GM21717 (cell line): ENCODE data around the gene SNX20.
A peak's percentile ranks its signal among the peaks of the same experiment; 100 is the strongest.

ENCODE experiments used
- ATAC-seq: cut with Tn5 transposase; IDR thresholded peaks from one replicate; pipeline ENCODE4 v1.9.1; 2021; ENCODE audit warnings: mild to moderate bottlenecking, moderate library complexity; ENCODE audit not compliant: unreplicated experiment

The SNX20 gene

GRCh38 chr16:50683689-50684374 lies 2.7 kb upstream of the SNX20 start:
- peak; percentile 67 for ATAC-seq

GRCh38 chr16:50680556-50680893 lies 587 bp downstream of the SNX20 start:
- no peak for ATAC-seq

GRCh38 chr16:50679676-50680555 lies 1.2 kb downstream of the SNX20 start:
- no peak for ATAC-seq

GRCh38 chr16:50679266-50679665 lies 1.8 kb downstream of the SNX20 start:
- ATAC-seq, result no peak

DNA sequence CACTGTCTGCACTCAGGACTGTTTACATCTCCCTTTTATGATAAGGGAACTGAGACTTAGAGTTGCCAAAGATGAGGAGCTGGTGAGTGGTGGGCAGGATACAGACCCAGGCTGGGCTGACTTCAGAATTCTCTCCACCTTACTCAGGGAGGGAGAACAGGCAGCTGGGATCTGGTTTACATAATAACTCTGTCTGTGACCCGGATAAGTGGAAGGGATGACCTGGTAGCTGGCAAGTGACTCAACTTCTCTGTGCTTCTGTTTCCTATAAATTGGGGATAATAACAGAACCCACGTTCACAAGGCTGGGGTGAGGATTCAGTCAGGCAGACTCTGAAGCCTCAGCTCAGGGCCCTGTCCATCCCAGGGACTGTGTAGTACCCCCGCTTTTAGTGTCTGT lies 2.6 kb downstream of the SNX20 start:
- ATAC-seq, result no peak

GRCh38 chr16:50677351-50677750 lies 3.8 kb downstream of the SNX20 start:
- no peak for ATAC-seq

GRCh38 chr16:50676684-50677225 lies 4.4 kb downstream of the SNX20 start:
- ATAC-seq, result no peak

- ATAC-seq, result no peak
Observed at GRCh38 chr16:50675686-50676610, 5.2 kb downstream of the SNX20 start.

GRCh38 chr16:50674831-50675230 lies 6.3 kb downstream of the SNX20 start:
- no peak for ATAC-seq

DNA sequence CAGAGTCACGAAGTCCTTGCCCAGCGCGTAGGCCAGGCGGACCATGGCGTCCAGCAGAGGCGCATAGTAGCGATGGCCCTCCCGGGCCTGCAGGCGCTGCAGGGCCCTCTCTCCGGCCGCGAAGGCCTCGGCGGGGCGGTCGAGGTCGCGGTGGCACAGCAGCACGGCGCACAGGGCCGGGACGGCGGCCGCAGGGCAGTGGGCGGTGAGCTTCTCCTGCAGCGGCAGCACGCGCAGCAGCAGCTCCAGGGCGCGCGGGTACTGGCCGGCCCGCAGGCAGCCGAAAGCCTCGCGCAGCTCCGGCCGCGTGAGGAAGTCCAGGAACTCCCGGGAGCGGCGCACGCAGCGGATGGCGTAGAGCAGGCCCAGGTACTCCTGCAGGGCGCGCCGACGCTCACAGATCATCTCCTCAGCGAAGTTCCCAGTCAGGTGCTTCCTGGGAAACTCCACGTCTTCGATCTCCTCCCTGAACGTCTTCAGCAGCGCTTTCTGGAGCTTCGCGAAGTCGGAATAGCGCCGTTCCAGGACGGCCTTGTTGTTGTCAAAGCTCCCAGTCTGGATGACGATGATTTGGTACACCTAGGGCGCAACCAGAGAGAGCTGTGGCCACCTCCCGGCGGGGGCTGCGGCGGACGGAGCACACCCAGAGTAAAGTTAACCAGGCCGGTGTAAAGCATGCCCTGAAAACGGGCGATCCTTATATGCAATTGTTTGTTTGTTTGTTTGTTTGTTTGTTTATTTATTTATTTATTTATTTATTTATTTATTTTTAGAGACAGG lies 7.4 kb downstream of the SNX20 start:
- no peak for ATAC-seq

DNA sequence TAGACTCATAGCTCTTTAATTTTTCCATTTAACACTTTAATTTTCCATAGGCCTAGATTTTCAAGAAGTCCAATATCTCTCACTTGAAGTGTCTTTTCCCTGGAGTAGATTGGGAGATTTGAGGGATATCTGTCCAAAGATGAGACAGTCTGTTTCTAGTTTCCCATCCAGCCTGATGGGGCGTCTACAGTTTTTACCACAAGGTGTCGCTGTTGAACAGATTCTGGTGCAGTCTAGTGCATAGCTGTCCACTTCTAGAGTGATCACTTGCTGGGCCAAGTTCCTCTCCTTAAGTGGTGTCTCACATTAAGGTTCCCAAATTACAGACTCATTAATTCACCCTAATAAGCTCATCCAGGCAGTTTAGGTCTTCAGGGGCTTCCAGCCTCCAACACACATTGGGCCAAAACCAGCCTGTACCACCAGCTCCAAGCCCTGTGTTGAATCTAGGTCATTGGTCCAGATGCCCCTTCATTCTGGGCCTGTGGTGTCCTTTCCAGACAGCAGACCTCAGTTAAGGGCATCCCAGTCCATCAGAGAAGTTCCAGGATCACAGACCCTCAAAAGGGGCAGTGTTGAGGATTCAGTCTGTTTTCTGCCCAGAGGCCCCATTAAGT lies 9.4 kb downstream of the SNX20 start:
- no peak for ATAC-seq

DNA sequence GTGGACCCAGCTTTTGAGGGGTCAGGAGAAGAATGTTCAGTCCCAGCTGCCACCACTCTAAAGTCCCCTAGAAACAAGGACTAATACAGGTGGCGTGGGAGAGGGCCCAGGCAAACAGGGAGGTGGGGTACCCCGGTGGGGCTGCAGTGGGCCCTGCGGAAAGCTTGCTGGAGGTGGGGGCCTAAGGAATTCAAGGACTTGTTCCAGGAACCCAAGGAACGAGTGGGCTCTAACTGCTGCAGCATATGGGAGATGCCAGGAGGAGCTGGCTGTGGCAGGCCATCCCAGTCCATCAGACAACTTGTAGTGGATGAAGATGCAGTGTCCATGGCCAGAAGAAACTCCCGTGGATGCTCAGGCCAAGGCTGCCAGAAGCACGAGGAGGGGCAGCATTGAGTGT lies 10.6 kb downstream of the SNX20 start:
- ATAC-seq, result no peak

DNA sequence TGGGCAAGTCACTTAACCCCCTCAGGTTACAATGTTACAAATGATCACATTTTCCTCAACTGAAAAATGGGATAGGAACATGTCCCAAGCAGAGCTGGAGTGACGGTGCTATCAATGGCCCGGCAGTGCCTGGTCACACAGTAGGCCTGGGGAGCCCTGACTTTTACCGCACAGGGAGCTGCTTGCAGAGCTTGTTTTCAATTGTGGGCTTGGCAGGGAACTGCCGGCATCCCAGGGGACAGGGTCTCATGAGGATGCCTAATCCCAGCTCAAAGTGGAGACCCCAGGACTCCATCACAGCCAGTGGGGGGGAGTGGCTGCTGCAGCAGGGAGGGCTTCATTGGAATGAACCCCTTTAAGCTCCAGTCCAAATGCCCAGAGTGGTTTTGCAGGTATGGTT lies 11.4 kb downstream of the SNX20 start:
- ATAC-seq, result no peak

- ATAC-seq, result no peak
Observed at GRCh38 chr16:50668368-50669008, 12.6 kb downstream of the SNX20 start.

DNA sequence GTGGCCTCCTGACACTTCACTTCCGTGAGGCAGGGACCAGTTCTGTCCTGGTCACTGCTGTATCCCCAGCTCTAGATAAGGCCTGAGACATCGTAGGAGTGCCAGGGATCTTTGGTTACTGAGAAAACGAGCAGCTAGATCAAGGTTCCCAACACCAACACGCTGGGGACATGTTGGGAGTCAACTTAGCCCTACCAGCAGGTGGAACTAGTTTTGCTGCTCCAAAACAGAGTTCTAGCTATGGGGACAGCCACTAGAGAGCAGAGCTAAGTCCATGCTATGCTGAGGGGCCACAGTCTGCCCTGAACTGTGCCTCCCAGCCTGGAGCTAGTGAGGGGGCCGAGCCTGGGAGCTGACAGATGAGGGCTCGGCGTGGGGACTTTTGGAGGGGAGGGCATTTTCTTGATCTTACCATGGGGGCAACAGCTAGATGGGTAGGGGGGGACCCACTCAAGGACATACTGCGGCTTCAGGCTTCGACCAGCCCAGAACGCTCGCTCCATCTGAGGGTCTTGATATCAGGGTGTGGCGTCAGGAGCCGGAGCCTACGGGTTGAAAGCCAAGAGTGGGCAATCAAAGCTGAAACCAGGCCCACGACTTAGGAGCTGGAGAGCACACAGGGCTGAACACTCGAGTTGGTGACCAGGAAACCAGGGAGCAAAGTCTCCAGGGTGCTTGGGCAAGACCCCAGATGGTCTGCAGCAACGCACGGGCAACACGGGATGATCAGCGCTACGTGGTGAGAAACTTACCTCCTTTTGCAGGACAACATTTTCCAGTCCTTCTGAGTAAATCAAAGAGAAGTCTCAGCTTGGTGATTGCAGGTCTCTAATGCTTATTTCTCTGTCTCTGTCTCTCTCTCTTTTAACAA lies 13.4 kb downstream of the SNX20 start:
- ATAC-seq, result no peak

GRCh38 chr16:50666658-50667496 lies 14.2 kb downstream of the SNX20 start:
- peak; percentile 85 for ATAC-seq

DNA sequence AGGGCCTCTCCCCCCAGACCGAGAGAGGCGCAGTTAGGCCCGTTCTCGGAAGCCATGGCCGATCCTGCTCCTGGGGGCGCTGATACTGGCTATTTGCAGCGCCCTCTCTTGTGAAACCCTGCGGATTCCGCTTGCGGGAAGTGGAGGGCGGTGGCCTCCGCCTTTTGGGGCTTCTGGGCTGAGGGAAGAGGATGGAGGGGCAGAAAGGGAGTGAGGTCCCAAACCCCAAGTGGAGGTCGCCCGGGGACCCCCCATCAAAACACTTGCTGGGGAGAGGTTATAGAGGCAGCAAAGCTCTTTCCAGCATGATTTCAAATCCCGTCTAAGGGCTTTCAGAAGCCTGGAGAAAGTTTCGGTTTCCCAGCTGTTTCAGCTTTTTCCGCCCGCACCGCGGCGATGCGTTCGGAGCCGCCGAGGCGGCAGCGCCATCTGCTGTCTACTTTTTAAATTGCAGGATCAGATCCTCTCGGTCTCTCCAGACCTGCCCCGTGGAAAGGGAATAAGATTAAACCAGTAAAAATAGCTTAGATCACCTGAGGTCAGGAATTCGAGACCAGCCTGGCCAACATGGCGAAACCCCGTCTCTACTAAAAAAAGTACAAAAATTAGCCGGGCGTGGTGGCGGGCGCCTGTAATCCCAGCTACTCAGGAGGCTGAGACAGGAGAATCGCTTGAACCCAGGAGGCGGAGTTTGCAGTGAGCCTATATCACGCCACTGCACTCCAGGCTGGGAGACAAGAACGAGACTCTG lies 15.8 kb downstream of the SNX20 start:
- no peak for ATAC-seq
